Ovary (tissue), 9 donors: Measurements from ENCODE around the gene IRF2BPL. TPM values are rescaled to one million over a fixed set of nuclear protein-coding genes. Genes with fewer than 3 reads are reported as not detected.

ENCODE experiments used
- DNase-seq, 5 donors: peaks; one replicate each; pipeline ENCODE4 v3.0.0-alpha.2; 2019 to 2020
- H3K27ac ChIP-seq, 2 donors: fragments of 200-600 bp; one replicate each; pipeline versions ENCODE4 v1.5.1 to v1.8.0; 2019 to 2022
- H3K27me3 ChIP-seq: fragments of 200-600 bp; one replicate; pipeline ENCODE4 v1.8.0; 2022
- H3K36me3 ChIP-seq: fragments of 200-600 bp; sonication (generic); one replicate; pipeline ENCODE4 v1.5.1; 2019
- H3K4me1 ChIP-seq: one replicate; pipeline ENCODE4 v1.8.1; 2013; ENCODE audit warnings: mild to moderate bottlenecking, moderate library complexity; ENCODE audit not compliant: insufficient read depth
- H3K4me3 ChIP-seq: fragments of 200-600 bp; sonication (generic); one replicate; pipeline ENCODE4 v1.5.1; 2017
- H3K9me3 ChIP-seq, 2 donors: fragments of 200-600 bp in 1 of 2; sonication (generic) in 1 of 2; one replicate each; pipeline versions ENCODE4 v1.5.1 to v1.8.1; 2013 to 2019; ENCODE audit warnings: mild to moderate bottlenecking in 1 of 2, moderate library complexity in 1 of 2
- CTCF ChIP-seq, 3 donors: fragments of 450-650 bp in 2 of 3; fragments of 200-600 bp in 1 of 3; IDR thresholded peaks; one replicate each; pipeline versions ENCODE4 v1.5.1 to v1.8.0; 2016 to 2022; ENCODE audit warnings: antibody characterized with exemption in 3 of 3, mild to moderate bottlenecking in 1 of 3
- EP300 ChIP-seq: sonication (generic); formaldehyde crosslinking; IDR thresholded peaks from one replicate; pipeline ENCODE4 v1.6.1; 2017; ENCODE audit warnings: antibody characterized with exemption
- POLR2A ChIP-seq: fragments of 450-650 bp; IDR thresholded peaks from one replicate; pipeline ENCODE4 v1.6.1; 2017; ENCODE audit warnings: antibody characterized with exemption, mild to moderate bottlenecking, moderate library complexity
- WGBS, 3 donors: extraction: QIAGEN DNeasy Blood & Tissue Kit in 1 of 3; methylation state at CpG; one replicate each; pipeline versions ENCODE4 v1.1.5 to v1.1.7; 2013 to 2017; 5-methylcytosine and 5-hydroxymethylcytosine counted together
- intact Hi-C, 4 donors: fragments of 100-400 bp; cut with DNase I; formaldehyde crosslinking; loops; one replicate each; pipeline versions ENCODE4 v1.11.0 to v1.15.1; 2022 to 2023
- polyA plus RNA-seq, 2 donors: library from polyadenylated mRNA; stranded (reverse); fragments of 200-250 nt in 1 of 2; fragments of 350-450 nt in 1 of 2; fragmentation: Illumina TruSeq in 1 of 2; extraction: RNeasy Lipid Tissue Mini Kit (QIAGEN cat#74804) in 1 of 2; gene quantifications; one replicate each; pipeline ENCODE4 v1.2.3, GENCODE V29; 2013 to 2014
- total RNA-seq, 7 donors: library from RNA; depleted of rRNA in 2 of 7; stranded (reverse); fragments of >200 nt in 2 of 7; fragmentation: NEBNext Ultra II Directional in 3 of 7; extraction: Animal tissue kit (Norgen Biotek cat#: 25700) in 3 of 7; gene quantifications; one replicate each; pipeline versions ENCODE4 v1.1.0 to v1.2.4, GENCODE V29; 2016 to 2023
- donor health status: DM: no; HTN: no; CAD: no; lungs with moderate emphysema.
- donor health status: DM: no; HTN: no; CAD: no.
- donor health status: Bipolar disorder and iron deficiency.
- donor health status: DM: yes; HTN: yes; CAD: no.
- donor health status: DM: no; HTN: no; CAD: no.
- donor health status: DM: yes; HTN: yes; CAD: no.

The IRF2BPL gene
- total and polyA plus RNA-seq, 9 donors, result 14.1 to 126 (median 78.1) TPM

DNA sequence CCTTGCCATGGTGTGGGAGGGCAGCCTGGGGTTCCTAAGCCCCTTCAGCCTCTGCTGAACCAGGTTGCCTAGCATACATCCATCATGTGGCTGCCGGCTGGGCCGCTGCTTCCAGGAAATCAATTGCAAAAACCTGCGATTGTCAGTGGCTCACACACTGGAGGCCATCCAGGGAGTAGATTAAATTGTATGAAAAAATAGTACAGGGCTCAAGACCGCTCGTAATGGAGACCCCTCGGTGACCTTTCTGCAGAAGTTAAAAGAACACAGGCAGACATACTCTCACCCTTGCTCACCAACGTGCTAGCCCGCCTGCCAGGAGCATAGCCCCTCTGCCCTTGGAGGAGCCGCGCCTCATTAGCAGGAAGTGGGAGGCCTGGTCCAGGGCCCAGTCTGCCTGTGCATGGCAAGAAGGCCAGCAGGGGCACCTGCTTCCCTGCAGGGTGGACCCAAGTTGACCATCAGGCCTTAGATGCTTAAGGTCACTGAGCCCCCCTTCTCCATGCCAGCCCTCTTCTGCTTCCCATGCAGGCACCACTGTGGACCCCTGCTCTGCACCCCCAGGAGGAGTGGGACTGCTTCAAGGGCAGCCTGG is 38.2 kb upstream of the IRF2BPL start:
- WGBS, 3 donors, result 56 to 64% (median 62%) methylated on average over 10 of the region's 10 CpGs
- DNase-seq, result no peak
- Histone ChIP-seq H3K4me3 (no peak overlapping the region), H3K36me3 (no peaks in the 10 kb centered on the region), H3K27me3 (no peaks in the 10 kb centered on the region), H3K9me3 (no peaks in the 10 kb centered on the region), H3K27ac (no peak overlapping the region), H3K4me1 (peaks cover 1% of the 10 kb centered on the region)
- intact Hi-C loops, result loop anchor here (5.0 kb wide), 3 partner anchors 149 to 194 kb away; no protein-coding TSS in a partner anchor
- TF ChIP-seq EP300, result no peak
- TF ChIP-seq CTCF (IDR thresholded peaks at IDR 0.05), result no peak
- TF ChIP-seq POLR2A, result no peak

DNA sequence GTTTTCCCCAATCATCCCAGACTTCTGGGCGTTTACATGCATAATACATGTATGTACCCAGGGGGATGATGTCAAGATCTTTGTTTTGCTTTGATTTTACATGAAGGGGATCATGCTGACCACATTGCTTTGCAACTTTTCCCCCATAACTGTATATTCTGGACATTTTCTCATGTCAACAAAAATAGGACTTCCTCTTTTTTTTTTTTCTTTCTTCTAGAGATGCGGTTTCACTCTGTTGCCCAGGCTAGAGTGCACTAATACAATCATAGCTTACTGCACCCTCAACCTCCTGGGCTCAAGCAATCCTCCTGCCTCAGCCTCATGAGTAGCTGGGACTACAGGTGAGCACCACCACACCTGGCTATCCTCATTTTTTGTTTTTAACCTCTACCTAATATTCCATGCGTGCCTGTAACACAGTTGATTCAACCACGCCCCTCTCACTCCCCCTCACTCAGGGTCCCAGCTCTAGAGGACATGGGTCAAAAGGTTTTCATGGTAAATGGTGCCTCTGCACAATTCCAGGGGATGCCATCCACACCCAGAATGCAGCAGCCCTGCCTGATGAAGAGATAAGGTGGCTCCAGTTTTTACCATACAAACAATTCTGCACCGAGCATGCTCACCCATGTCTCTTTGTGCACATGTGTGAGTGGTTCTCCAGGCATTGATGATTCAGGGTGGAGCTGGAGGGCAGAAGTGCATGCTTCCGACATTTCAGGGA is 37.5 kb upstream of the IRF2BPL start:
- DNase-seq, result no peak
- 75 to 81% (median 78%) methylated on average over 6 of the region's 6 CpGs for WGBS, 3 donors
- Histone ChIP-seq H3K4me1 (peaks cover 1% of the 10 kb centered on the region), H3K4me3 (no peak overlapping the region), H3K36me3 (no peaks in the 10 kb centered on the region), H3K9me3 (no peaks in the 10 kb centered on the region), H3K27me3 (no peaks in the 10 kb centered on the region), H3K27ac (no peak overlapping the region)
- TF ChIP-seq CTCF (IDR thresholded peaks at IDR 0.05) (no peak), EP300 (no peak), POLR2A (no peak)
- intact Hi-C loops, result loop anchor here (5.0 kb wide), 3 partner anchors 149 to 194 kb away; no protein-coding TSS in a partner anchor

- H3K36me3 ChIP-seq, result no peaks in the 10 kb centered on the region
- no peak overlapping the region for H3K4me3 ChIP-seq
- H3K4me1 ChIP-seq, result peaks cover 1% of the 10 kb centered on the region
- intact Hi-C loops, result loop anchor here (5.0 kb wide), 3 partner anchors 147 to 192 kb away; no protein-coding TSS in a partner anchor
- TF ChIP-seq CTCF (IDR thresholded peaks at IDR 0.05) (no peak), EP300 (no peak), POLR2A (no peak)
- WGBS, 3 donors, result 76 to 88% (median 78%) methylated on average over 8 of the region's 8 CpGs
- H3K27ac ChIP-seq, result no peak overlapping the region
- H3K27me3 ChIP-seq, result no peaks in the 10 kb centered on the region
- H3K9me3 ChIP-seq, result no peaks in the 10 kb centered on the region
- no peak for DNase-seq
Measured at GRCh38 chr14:77064521-77065178, 36.1 kb upstream of the IRF2BPL start.

DNA sequence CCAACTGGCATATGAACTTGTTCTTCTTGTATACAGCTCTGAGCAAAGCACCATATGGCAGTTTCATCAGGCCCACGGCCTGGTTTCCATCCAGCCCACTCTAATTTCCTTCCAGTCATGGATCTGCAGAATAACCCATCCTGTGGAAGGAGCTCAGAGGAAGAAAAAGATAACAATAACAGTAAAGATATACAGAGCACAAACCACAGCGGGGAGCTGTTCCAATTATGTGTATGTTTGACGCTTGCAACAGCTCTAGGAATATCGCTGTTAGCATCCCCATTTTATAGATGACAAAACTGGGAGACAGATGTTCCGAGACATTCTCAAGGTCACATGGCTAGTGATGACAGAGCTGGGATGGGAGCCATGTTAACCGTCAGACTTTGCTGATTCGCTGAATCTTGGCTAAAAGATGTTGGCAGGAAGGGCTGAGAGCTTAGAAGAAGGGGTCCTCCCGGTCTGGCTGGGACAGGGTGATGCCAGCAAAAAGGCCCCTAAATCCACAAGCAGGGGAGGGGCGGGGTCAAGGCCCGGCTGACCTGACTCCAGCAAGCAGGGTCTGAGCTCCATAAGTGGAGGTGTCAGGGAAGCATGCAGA is 35.2 kb upstream of the IRF2BPL start:
- TF ChIP-seq EP300 (no peak), CTCF (IDR thresholded peaks at IDR 0.05) (no peak), POLR2A (no peak)
- 44 to 48% (median 47%) methylated on average over 10 of the region's 10 CpGs for WGBS, 3 donors
- DNase-seq, result no peak
- H3K4me3 ChIP-seq, result no peak overlapping the region
- H3K36me3 ChIP-seq, result no peaks in the 10 kb centered on the region
- no peak overlapping the region for H3K27ac ChIP-seq
- peaks cover 1% of the 10 kb centered on the region for H3K4me1 ChIP-seq
- H3K9me3 ChIP-seq, result no peaks in the 10 kb centered on the region
- intact Hi-C loops, result no loop called here
- no peaks in the 10 kb centered on the region for H3K27me3 ChIP-seq
